DMS 273 (cell line): ENCODE measurements around the gene CDK19.
"Not testable (repeated sequence)": the region's sequence is repeated elsewhere in the genome, so short reads cannot be mapped to it uniquely, and the experiment has no call there.

Source experiments
- DNase-seq: peaks from one replicate; lab custom pipeline; 2025; ENCODE audit not compliant: unreplicated experiment; lab: John Stamatoyannopoulos, UW

The CDK19 gene

GRCh38 chr6:110592765-110593164, 222.5 kb downstream of the CDK19 start:
- DNase-seq: no peak

- DNase-seq: no peak
Measured at GRCh38 chr6:110590821-110591351, 224.4 kb downstream of the CDK19 start.

GRCh38 chr6:110589865-110590513, 225.3 kb downstream of the CDK19 start:
- DNase-seq: no peak

DNA sequence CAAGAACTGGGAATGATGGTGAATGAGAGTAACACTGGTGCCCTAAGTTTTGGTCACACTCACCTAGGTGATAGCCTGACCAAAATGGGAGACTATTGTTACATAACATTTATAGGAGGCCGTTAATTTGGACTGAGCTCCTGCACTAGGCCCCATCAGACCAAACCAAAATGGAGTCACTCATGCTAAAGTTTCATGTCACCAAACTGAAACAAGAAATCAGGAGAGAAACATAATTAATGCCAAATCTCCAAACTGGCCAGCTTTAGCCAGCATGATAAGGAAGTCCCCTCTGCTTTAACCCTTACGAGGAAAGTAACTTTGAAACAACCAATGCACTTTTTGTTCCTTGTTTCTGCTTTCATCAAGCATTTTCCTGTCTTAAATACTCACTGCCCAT, 227.9 kb downstream of the CDK19 start:
- no peak for DNase-seq

DNA sequence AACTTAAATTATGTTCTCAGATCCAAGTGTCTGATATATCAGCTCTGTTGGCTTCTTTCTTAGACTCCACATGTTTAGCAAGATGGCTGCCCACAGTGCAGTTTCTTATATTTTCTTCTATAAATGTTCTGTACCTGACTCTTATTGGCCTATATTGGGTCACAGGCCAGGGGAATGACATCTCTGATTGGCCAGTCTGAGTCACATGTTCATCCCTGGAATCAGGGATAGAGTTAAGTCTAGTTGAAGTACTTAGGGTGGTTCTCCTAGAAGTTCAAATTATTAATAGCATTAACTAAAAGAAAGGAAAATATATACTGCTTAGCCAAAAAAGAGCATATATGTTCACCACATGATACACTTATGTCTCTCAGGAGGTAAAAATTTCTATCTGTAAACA, 233.6 kb downstream of the CDK19 start:
- peak; percentile 23 for DNase-seq

DNA sequence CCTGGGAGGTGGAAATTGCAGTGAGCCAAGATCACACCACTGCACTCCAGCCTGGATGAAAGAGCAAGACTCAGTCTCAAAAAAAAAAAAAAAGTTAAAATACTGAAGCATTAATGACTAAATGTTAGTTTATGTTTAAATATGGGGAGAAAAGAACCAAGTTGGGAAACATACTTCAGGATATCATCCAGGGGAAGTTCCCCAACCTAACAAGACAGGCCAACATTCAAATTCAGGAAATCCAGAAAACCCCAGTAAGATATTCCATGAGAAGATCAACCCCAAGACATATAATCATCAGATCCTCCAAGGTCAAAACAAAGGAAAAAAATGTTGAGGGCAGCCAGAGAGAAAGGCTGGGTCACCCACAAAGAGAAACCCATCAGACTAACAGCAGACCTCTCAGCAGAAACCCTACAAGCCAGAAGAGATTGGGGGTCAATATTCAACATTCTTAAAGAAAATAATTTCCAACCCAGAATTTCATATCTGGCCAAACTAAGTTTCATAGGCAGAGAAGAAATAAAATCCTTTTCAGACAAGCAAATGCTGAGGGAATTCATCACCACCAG, 237.6 kb downstream of the CDK19 start:
- DNase-seq: not testable (repeated sequence)

DNA sequence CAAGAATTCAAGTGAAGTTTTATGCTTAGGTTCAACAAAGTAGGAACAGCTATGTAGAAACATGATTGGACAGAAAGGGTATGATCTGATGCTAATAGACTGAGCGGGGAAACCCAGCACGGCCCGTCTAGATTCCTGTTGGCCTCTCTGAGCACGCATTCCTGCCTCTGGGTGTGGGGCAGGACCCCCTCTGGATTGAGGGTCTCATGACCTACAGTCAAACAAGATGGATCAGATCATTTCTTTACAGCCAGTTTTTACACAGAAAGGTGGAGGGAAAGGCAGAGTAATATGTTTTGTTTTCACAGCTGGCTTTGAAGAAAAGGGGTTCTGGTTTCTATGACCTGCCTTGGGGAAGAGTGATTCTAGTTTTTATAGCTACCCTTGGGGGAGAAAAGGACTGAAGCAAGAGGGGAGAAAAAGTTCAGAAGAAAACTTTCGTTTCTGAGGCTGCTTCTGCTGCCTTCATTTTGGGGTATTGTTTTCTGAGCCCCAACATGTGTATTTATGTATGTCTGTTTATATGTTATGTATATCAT, 239.3 kb downstream of the CDK19 start:
- no peak for DNase-seq

DNA sequence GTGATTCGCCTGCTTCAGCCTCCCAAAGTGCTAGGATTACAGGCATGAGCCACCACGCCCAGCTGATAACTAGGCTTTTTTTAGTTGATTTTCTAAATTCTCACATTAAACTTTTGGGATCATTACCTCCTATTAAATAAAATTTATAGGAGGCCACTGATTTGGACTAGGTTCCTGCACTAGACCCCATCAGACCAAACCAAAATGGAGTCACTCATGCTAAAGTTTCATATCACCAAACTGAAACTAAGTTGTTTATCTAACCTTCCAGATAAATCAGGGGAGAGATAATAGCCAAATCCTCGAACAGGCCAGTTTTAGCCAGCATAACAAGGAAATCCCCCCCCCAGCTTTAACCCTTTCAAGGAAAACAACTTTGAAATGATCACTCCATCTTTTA, 240.5 kb downstream of the CDK19 start:
- DNase-seq: no peak

DNA sequence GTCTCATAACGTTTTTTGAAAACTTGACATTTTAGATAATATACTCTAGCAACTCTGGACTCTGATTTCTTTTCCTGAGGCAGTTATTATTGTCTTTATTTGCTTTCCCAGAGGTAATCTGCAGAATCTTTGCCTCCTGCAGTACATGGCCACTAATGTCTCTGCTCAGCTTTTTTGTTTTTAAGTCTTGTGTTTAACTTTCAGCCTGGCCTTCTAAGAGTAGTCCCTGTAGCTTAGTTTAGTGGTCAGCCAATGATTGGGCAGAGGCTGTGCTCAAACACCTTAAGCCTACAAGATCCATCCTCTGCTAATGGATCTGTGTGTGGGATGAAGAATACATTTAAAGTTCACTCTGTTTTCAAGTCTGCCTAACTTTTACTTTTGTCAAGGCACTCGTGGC, 241.7 kb downstream of the CDK19 start:
- DNase-seq: no peak

DNA sequence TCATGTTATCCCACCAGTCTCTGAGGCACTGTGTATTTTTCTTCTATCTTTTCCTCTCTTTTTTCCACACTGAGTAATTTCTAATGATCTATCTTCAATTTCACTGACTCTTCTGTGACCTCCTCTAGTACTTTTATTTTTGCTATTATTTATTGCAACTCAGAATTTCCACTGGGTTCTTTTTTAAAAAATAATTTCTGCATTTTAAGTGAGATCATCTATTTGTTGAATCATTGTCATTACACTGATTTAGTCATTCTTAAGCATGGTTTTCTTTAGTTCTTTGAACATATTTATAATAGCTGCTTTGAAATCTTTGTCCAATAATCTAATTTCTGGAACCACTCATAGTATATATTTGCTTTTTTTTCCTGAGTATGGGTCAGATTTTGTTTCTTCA, 242.1 kb downstream of the CDK19 start:
- no peak for DNase-seq

- DNase-seq: no peak
Measured at GRCh38 chr6:110567957-110568696, 247.1 kb downstream of the CDK19 start.

DNA sequence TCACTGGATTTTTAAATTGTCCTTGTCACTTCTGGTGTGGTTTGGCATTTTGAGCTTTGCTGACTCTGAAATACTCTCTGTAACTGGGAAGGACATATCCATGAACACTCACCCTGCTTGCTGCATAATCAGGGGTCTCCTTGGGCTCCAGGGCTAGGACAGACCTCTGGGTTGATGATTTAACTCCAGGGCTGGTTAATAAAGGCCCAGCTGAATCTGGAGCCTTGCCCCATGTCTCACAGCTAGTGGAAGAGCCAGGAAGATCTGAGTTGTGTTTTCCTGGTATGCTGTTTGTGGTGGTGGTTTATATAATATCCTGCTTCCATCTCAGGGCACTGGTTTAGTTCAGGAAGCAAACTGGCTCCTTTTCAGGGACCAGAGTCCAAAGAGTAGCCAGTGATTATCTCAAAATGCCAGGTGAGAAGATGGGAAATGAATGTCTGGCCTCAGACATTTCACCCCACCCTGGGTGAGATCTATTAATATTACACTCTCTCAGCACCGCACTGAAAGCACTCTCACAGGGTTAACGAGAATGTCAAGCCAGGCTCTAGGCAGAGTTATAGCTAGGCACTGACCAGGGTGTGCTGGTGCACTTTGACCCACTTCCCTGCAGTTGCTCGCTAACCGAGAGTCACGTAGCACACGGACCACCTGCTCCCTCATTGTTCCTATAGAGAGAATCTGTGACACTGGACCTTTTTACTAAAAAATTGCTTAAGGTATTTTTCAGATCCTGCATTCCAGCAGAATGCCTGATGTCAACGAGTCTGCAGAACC, 248.7 kb downstream of the CDK19 start:
- no peak for DNase-seq

DNA sequence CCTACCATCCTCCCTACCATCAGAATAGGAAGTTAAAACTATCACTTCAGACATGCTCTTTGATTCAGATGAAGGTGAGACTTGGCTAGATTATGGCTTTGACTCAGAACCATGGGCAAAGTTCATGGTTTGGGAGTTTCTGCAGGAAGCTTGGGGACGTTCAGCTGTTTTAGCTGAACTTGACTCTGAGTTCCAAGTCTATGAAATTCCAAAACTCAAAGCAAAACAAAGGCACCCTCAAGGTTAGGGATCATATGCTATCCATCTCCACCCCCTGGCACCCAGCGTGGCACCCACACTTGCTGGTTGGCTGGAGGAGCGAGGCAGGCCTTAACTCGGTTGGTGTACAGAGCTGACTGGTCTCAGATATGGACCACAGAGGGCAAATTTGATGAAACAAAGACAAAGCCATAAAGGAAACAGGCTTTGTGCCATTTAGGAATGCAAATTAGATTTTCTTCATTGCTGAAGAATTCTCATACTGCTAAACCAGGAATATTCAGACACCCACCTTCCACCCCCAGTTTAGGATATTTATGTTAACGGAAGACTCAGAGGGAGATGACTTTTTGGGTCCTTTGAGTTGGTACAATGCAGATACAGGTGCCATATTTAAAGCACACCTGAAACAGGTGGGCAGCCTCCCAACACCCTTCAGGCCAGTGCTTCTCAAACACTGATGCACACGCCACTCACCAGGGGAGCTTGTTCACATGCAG, 250.4 kb downstream of the CDK19 start:
- DNase-seq: no peak

- no peak for DNase-seq
Measured at GRCh38 chr6:110563711-110564110, 251.6 kb downstream of the CDK19 start.

- DNase-seq: no peak
Measured at GRCh38 chr6:110562316-110562915, 252.9 kb downstream of the CDK19 start.

- no peak for DNase-seq
Measured at GRCh38 chr6:110561696-110562095, 253.6 kb downstream of the CDK19 start.

DNA sequence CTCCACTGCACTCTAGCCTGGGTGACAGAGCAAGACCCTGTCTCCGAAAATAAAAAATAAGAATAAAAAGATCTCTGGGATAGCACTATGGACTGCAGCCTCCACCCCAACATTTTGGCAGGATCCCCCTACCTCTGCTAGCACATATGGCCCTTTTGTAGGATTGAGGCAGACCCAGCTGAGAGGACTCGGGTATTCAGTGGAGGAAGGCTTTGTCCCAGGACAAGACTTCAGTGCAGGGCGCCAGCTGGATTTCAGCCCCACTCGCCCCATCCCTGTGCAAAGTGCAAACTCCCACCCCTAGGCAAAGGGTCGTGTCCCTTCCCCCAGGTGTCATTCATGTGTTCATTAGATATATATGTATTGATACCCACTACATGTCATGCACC, 254.3 kb downstream of the CDK19 start:
- DNase-seq: no peak

DNA sequence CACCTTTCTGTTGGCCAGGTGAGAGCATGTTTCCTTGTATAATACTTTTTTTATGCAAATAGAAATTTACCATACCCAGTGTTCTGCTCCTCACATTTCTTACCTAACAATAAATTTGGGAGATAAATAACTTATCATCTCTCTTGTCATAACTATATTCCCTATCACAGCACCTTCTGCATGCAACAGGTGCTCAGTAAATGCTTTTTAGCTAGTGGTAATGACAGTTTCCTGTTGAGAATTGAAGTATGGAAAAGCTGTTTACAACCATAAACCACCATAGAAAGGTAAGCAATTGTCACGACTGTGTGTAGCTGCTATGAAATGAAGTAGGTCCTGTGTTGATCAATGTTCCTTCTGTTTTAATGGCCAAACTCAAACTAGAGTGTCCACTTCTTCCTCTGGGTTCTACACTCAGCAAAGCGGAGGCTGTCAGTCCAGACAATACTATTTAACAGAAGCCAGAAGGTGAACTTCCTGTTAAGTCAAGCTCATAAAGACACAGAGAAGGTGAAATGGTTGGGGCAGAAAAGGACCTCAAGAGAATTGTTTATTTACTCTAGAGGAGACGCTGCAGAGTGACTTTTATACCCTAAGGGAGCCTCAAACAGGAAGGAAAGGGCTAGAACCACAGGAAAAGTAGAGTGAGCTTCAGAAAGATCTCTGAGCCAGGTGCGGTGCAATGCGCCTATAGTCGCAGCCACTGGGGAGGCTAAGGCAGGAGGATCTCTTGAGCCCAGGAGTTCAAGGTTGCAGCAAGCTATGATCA, 254.8 kb downstream of the CDK19 start:
- DNase-seq: no peak
